Measurements from ENCODE around the gene CCSER2.

DNA sequence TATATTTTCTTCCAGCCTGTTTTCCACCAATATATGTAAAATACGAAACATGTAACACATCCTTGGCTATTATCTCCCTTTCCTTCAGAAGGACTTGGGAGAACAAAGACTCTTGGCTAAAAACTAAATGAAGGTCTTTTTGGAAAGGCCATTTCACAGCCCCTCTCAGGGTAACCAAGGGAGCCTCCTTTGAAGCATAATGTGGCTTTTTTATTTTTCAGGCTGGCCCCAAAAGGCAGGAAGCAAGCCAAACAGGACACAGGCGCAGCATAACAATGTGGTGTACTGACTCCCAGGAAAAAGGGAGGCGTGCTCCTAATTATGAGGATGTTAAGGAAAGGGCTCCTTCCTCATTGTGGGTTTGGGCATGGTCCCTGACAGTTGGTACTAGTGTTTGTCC, 30.3 kb upstream of the CCSER2 start:
- TF ChIP-seq, protein P1, sequence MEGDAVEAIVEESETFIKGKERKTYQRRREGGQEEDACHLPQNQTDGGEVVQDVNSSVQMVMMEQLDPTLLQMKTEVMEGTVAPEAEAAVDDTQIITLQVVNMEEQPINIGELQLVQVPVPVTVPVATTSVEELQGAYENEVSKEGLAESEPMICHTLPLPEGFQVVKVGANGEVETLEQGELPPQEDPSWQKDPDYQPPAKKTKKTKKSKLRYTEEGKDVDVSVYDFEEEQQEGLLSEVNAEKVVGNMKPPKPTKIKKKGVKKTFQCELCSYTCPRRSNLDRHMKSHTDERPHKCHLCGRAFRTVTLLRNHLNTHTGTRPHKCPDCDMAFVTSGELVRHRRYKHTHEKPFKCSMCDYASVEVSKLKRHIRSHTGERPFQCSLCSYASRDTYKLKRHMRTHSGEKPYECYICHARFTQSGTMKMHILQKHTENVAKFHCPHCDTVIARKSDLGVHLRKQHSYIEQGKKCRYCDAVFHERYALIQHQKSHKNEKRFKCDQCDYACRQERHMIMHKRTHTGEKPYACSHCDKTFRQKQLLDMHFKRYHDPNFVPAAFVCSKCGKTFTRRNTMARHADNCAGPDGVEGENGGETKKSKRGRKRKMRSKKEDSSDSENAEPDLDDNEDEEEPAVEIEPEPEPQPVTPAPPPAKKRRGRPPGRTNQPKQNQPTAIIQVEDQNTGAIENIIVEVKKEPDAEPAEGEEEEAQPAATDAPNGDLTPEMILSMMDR (IDR thresholded peaks at IDR 0.05) = no peak
- TF ChIP-seq EP300 (IDR thresholded peaks at IDR 0.05) (no peak), POLR2A (IDR thresholded peaks at IDR 0.05) (no peak)

All from tibial nerve (tissue), 4 donors.